Stimulated activated naive CD8-positive, alpha-beta T cell treated with anti-CD3 and anti-CD28 coated beads, Interleukin-15, Interleukin-2, amounts not matched to agents 100 ng/mL and 50 ng/mL, for 24 hours (primary cell): Measurements from ENCODE around the gene LINGO4.
"Not testable (repeated sequence)": the region's sequence is repeated elsewhere in the genome, so short reads cannot be mapped to it uniquely, and the experiment has no call there.

Experiments
- H3K27ac Mint-ChIP-seq: one replicate; pipeline ENCODE4 v1.8.0; 2021; ENCODE audit warnings: mild to moderate bottlenecking, mixed read lengths
- H3K27me3 Mint-ChIP-seq: one replicate; pipeline ENCODE4 v1.8.0; 2021; ENCODE audit warnings: mixed read lengths
- H3K36me3 Mint-ChIP-seq: one replicate; pipeline ENCODE4 v1.8.0; 2021; ENCODE audit warnings: low read depth, mixed read lengths
- H3K4me1 Mint-ChIP-seq: one replicate; pipeline ENCODE4 v1.8.0; 2021; ENCODE audit warnings: low read depth, mixed read lengths
- H3K4me3 Mint-ChIP-seq: one replicate; pipeline ENCODE4 v1.8.0; 2021; ENCODE audit warnings: mild to moderate bottlenecking, mixed read lengths
- H3K9me3 Mint-ChIP-seq: one replicate; pipeline ENCODE4 v1.8.0; 2021; ENCODE audit warnings: mixed read lengths

LINGO4 gene

GRCh38 chr1:151790940-151791651, 14.1 kb downstream of the LINGO4 start:
- Mint-ChIP-seq H3K27ac (peak overlapping the region; percentile 90), H3K4me3 (peak overlapping the region; percentile 96), H3K27me3 (no peaks in the 10 kb centered on the region), H3K36me3 (no peaks in the 10 kb centered on the region), H3K4me1 (peaks cover 26% of the 10 kb centered on the region), H3K9me3 (no peaks in the 10 kb centered on the region)

DNA sequence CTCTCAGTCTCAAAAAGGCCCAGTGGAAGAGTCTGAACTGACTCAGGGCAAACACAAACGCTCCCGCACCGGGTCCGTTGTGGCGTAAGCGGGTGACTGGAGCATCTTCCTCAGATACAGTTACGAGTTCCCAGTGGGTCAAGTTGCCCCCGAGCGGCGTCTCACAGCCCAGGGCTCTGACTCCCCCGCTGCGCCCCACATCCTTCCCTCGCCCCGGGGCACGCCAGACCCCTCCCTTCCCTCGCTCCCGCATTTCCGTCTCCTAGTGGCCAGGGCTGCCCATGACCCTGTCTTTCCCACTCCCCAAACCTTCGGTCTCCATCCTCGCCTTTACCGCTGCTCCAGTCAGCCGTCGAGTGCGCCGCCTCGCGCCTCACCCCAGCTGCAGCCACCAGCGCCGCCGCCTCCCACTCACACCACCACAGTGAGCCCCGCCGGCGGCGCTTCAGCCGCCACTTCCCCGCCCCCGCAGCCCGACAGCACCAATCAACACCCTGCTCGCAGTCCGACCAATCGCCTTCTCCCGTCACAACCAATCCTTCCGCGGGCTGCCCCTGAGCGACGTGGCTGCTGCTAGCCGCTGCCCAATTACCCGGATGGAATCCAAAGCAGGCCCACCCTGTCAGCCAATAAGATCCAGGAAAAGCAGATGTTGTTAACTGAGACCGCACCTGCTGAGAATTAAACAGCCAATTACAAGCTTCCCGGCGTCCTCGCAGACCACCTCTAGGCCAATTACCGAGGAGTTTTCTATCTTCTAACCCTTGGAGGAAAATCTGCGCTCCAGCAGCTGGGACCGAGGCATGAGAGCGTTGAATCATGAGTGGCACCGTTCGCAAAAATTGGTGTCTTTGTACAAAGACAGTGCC, 14.9 kb downstream of the LINGO4 start, which contains the start of gene TDRKH:
Gene TDRKH, minus strand, starts transcription at position 430 of the 869 bp plus-strand sequence. CDS start 7,478 bp downstream, outside the sequence.
- peak within 1 kb of the TSS; percentile 90 for H3K27ac Mint-ChIP-seq
- H3K4me1 Mint-ChIP-seq: peaks cover 26% of the 10 kb centered on the region
- H3K9me3 Mint-ChIP-seq: no peaks in the 10 kb centered on the region

DNA sequence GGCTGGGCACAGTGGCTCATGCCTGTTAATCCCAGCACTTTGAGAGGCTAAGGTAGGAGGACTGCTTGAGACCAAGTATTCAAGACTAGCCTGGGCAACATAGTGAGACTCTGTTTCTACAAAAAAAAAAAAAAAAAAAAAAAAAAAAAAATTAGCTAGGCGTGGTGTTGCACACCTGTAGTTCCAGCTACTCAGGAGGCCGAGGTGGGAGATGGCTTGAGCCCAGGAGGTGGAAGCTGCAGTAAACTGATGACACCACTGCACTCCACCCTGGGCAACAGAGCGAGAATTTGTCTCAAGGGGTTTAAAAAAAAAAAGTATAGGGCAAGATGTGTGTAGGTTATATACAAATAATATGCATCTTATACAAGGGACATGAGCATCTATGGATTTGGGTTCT, 17.5 kb downstream of the LINGO4 start:
- H3K9me3 Mint-ChIP-seq: no peaks in the 10 kb centered on the region
- no peaks in the 10 kb centered on the region for H3K36me3 Mint-ChIP-seq
- no peak overlapping the region for H3K27ac Mint-ChIP-seq
- H3K4me3 Mint-ChIP-seq: no peak overlapping the region
- peaks cover 26% of the 10 kb centered on the region for H3K4me1 Mint-ChIP-seq
- H3K27me3 Mint-ChIP-seq: no peaks in the 10 kb centered on the region

More for the DNA sequence above, 14.9 kb downstream of the LINGO4 start, which contains the start of gene TDRKH:
- Mint-ChIP-seq H3K36me3 (no peaks in the 10 kb centered on the region), H3K4me3 (peak within 1 kb of the TSS; percentile 96), H3K27me3 (no peaks in the 10 kb centered on the region)

GRCh38 chr1:151783796-151784195, 21.4 kb downstream of the LINGO4 start:
- Mint-ChIP-seq H3K4me3 (no peak overlapping the region), H3K9me3 (no peaks in the 10 kb centered on the region), H3K36me3 (peaks cover 16% of the 10 kb centered on the region), H3K27ac (no peak overlapping the region), H3K4me1 (no peaks in the 10 kb centered on the region), H3K27me3 (no peaks in the 10 kb centered on the region)

DNA sequence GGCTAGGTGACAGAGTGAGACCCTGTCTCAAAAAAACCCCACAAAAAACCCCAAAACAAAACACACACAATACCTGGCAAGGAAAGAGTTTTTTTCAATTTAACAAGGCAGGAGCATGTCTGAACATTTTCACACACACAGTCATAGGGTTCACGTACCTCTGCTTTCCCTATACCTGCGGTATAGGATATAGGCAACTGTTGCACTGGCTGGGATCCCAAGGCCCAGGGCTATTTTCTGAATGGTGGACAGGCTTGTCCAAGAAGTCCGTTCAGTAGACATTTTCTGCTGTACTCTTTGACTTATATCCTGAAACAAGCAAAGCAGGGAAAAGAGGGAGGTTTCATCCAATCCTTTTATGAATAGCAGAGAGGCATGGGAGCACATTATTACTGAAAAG, 22.5 kb downstream of the LINGO4 start:
- Mint-ChIP-seq H3K36me3 (peaks cover 22% of the 10 kb centered on the region), H3K4me3 (no peak overlapping the region), H3K27ac (no peak overlapping the region), H3K27me3 (no peaks in the 10 kb centered on the region), H3K4me1 (no peaks in the 10 kb centered on the region), H3K9me3 (no peaks in the 10 kb centered on the region)

DNA sequence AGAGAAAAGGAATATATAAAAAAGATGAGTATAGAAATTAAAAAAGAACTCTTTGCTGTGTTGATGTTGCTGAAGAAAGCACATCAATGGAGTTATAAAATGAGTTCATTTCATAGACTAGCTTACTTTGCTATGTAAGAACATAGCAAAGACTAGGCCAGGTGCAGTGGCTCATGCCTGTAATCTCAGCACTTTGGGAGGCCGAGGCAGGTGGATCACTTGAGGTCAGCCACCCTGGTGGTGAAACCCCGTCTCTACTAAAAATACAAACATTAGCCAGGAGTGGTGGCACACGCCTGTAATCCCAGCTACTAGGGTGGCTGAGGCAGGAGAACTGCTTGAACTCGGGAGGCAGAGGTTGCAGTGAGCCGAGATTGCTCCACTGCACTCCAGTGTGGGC, 23.2 kb downstream of the LINGO4 start:
- peaks cover 22% of the 10 kb centered on the region for H3K36me3 Mint-ChIP-seq
- H3K27me3 Mint-ChIP-seq, H3K4me1 Mint-ChIP-seq, H3K27ac Mint-ChIP-seq, H3K4me3 Mint-ChIP-seq, H3K9me3 Mint-ChIP-seq: not testable (repeated sequence)

DNA sequence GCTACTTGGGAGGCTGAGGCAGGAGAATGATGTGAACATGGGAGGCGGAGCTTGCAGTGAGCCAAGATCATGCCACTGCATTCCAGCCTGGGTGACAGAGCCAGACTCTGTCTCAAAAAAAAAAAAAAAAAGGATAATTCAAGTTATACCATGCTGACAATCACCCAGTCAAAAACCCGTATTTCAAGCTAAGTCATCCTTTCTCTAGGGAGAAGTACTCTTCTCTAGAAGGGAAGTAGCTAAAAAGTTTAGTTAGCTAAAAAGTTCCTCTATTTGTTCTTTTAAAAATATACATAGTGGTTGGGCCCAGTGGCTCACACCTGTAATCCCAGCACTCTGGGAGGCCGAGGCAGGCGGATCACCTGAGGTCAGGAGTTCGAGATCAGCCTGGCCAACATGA, 24.5 kb downstream of the LINGO4 start:
- H3K36me3 Mint-ChIP-seq: peaks cover 22% of the 10 kb centered on the region
- not testable (repeated sequence) for H3K9me3 Mint-ChIP-seq, H3K4me3 Mint-ChIP-seq, H3K27ac Mint-ChIP-seq, H3K27me3 Mint-ChIP-seq, H3K4me1 Mint-ChIP-seq

DNA sequence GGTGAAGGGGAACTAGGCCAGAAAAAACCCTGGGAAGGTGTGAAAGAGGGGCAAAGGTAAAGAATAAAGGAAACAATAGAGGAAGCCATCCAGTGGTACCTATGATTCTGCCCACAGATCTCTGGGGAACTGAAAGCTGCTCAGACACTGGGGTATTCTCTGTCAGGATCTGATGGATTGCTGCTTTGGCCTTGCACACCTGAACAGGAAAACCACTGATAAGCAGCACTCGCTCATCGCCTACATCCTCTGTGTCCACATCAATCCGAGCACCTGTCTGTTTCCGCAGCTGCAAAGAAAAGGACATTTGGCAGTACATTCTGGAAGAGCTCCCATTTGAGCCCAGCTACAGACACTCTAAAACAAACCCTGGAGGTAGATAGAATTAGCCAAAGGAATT, 25.4 kb downstream of the LINGO4 start:
- Mint-ChIP-seq H3K4me1 (no peaks in the 10 kb centered on the region), H3K27ac (no peak overlapping the region), H3K4me3 (no peak overlapping the region), H3K9me3 (no peaks in the 10 kb centered on the region), H3K27me3 (no peaks in the 10 kb centered on the region), H3K36me3 (peaks cover 22% of the 10 kb centered on the region)

GRCh38 chr1:151777317-151777716, 27.9 kb downstream of the LINGO4 start:
- H3K4me3 Mint-ChIP-seq: no peak overlapping the region
- no peaks in the 10 kb centered on the region for H3K9me3 Mint-ChIP-seq
- H3K27me3 Mint-ChIP-seq: no peaks in the 10 kb centered on the region
- peaks cover 22% of the 10 kb centered on the region for H3K36me3 Mint-ChIP-seq
- no peaks in the 10 kb centered on the region for H3K4me1 Mint-ChIP-seq
- H3K27ac Mint-ChIP-seq: no peak overlapping the region

- no peak overlapping the region for H3K27ac Mint-ChIP-seq
- no peaks in the 10 kb centered on the region for H3K4me1 Mint-ChIP-seq
- peaks cover 22% of the 10 kb centered on the region for H3K36me3 Mint-ChIP-seq
- H3K4me3 Mint-ChIP-seq: no peak overlapping the region
- no peaks in the 10 kb centered on the region for H3K9me3 Mint-ChIP-seq
- no peaks in the 10 kb centered on the region for H3K27me3 Mint-ChIP-seq
Measured at GRCh38 chr1:151776665-151777062, 28.6 kb downstream of the LINGO4 start.

GRCh38 chr1:151775894-151776664, 29.1 kb downstream of the LINGO4 start:
- H3K36me3 Mint-ChIP-seq: peaks cover 18% of the 10 kb centered on the region
- no peak overlapping the region for H3K4me3 Mint-ChIP-seq
- H3K27ac Mint-ChIP-seq: no peak overlapping the region
- H3K4me1 Mint-ChIP-seq: no peaks in the 10 kb centered on the region
- no peaks in the 10 kb centered on the region for H3K27me3 Mint-ChIP-seq
- H3K9me3 Mint-ChIP-seq: no peaks in the 10 kb centered on the region

DNA sequence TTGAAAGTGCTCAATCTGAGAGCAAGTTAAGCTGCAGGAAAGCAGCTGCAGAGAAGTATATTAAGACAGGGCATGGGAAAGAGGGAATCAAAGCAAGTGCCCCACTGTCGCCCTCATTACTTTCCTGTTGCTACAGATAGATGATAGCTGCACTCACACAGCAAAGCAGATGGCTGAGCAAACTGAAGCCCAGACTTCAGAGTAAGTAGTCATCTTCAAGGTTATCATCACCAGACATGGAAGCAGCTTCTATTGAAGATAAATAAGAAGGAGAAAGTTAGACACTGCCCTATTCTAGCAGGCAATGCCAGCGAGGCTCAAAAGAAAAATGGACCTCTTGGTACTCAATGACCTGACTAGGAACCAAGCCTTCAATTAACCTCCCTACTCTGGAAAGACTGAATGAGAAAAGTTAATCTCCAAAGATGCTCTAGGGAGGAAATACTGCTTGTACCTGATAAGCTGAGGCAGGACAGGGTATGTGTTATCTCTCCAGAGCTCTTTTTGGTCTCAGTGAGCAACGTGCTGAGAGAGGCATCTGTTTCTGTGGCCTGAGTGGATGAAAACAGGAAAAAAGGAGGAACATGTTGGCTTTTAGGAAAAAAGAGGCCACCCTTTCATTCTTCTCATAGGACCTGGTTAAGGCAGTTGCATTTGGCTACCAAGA, 30.8 kb downstream of the LINGO4 start:
- H3K27me3 Mint-ChIP-seq: no peaks in the 10 kb centered on the region
- no peaks in the 10 kb centered on the region for H3K9me3 Mint-ChIP-seq
- peaks cover 11% of the 10 kb centered on the region for H3K36me3 Mint-ChIP-seq
- H3K27ac Mint-ChIP-seq: no peak overlapping the region
- no peak overlapping the region for H3K4me3 Mint-ChIP-seq
- H3K4me1 Mint-ChIP-seq: no peaks in the 10 kb centered on the region

- no peak overlapping the region for H3K27ac Mint-ChIP-seq
- H3K4me1 Mint-ChIP-seq: no peaks in the 10 kb centered on the region
- no peaks in the 10 kb centered on the region for H3K27me3 Mint-ChIP-seq
- no peaks in the 10 kb centered on the region for H3K9me3 Mint-ChIP-seq
- H3K36me3 Mint-ChIP-seq: peaks cover 5% of the 10 kb centered on the region
- H3K4me3 Mint-ChIP-seq: no peak overlapping the region
Measured at GRCh38 chr1:151773702-151774101, 31.5 kb downstream of the LINGO4 start.

- H3K4me1 Mint-ChIP-seq, H3K36me3 Mint-ChIP-seq, H3K9me3 Mint-ChIP-seq, H3K27me3 Mint-ChIP-seq, H3K27ac Mint-ChIP-seq, H3K4me3 Mint-ChIP-seq: not testable (repeated sequence)
Measured at GRCh38 chr1:151769270-151769669, 35.9 kb downstream of the LINGO4 start.
